ENCODE results near the gene DUSP22.

DUSP22 gene

GRCh38 chr6:340186-340955 lies 48.1 kb downstream of the DUSP22 start:
- no peak for DNase-seq (ENCODE audit: low read depth)

GRCh38 chr6:340991-341827 lies 48.9 kb downstream of the DUSP22 start:
- no peak for DNase-seq (ENCODE audit: low read depth)

DNA sequence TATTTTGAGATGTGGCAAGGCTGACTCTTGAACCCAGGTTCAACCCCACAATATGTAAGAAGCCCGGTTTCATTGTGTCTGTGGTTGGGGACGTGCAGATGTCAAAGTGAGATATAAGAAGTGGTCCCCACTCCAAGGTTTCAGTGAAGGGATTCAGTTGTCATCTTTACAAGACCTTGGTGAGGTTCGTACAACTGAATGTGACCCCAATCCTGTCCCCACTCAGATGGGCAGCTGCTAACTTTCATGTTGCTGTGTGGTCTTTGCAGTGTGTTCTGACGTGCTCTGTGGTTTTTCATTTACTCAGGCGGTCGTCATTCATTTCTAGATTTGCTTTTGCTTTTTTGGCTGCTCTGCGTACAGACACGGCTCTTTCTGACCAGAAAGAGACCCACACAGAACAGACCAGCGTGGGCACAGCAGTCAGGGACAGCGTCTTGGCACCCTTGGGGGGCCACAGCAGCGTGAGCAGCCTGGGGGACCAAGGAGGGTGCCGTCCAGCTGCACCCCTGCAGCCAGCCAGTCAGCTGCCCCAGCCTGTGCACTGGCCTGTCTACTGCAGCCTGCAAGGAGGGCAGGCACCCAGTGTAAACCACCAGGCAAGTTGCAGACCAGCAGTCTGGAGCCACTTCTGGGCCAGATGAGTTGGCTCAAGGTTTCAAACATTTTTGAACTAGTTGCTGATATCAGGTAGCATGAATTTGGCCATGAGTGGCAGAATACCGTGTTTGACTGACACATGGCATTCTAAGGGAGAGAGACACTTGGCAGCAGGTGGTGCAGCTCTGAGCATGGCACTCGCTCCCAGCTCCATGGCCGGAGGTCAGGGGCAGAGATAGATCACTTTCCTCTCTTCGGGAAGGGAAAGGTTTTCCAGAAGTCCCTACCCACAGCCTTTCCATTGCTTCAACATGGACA lies 49.9 kb downstream of the DUSP22 start:
- no peak for DNase-seq (ENCODE audit: low read depth)

- DNase-seq (ENCODE audit: low read depth): no peak
Observed at GRCh38 chr6:342832-343179, 50.5 kb downstream of the DUSP22 start.

GRCh38 chr6:343226-343935 lies 51.1 kb downstream of the DUSP22 start:
- no peak for DNase-seq (ENCODE audit: low read depth)

GRCh38 chr6:343960-344815 lies 51.9 kb downstream of the DUSP22 start:
- no peak for DNase-seq (ENCODE audit: low read depth)

- DNase-seq (ENCODE audit: low read depth): no peak
Observed at GRCh38 chr6:344816-345340, 52.6 kb downstream of the DUSP22 start.

GRCh38 chr6:345747-346385 lies 53.6 kb downstream of the DUSP22 start:
- no peak for DNase-seq (ENCODE audit: low read depth)

DNA sequence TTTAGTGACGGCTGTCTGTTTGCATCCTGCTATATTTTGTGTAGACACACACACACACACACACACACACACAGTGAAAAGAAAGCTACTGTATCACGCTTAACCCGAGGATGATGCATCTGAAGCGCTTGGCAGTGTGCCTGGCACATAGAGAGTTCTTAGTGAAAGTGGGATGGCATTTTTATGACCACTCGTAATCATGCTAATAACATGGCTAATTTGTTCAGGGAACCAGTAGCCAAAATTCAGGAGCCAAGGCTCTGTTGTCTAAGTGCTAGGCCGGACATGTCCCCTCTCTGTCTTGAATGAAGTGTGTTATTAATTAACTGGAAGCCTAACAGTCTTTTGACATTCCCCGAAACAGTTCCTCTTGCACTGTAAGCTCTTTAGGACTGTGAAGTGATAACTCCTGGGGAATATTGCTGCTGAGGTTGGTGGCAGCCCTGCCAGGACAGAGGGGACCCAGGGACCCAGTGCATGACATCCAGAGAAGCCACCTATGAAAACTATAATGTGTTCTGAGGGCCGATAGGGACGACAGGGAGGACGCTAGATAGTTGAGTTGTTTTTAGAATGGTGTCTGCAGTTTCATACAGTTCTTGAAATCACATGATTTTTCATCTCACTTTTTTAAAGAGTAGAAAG lies 54.2 kb downstream of the DUSP22 start:
- DNase-seq (ENCODE audit: low read depth): no peak

DNA sequence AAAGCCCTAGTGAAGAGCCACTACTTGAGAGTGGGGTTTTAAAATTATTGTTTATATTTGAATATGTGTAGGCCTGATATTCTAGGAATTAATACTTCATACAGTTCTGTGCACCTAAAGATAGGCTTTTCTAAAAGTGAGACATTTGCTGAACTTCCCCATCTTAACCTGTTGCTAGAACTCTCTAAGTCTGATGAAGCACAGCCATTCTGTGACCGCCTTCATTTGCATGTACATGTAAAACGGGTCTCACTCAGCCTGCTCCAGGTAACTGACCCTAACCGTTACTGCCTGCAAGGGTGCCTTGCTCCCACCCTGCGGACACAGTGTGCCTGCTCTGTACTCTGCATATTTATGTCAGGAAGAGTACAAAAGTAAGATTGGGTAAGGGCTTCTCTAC lies 54.9 kb downstream of the DUSP22 start:
- DNase-seq (ENCODE audit: low read depth): no peak

DNA sequence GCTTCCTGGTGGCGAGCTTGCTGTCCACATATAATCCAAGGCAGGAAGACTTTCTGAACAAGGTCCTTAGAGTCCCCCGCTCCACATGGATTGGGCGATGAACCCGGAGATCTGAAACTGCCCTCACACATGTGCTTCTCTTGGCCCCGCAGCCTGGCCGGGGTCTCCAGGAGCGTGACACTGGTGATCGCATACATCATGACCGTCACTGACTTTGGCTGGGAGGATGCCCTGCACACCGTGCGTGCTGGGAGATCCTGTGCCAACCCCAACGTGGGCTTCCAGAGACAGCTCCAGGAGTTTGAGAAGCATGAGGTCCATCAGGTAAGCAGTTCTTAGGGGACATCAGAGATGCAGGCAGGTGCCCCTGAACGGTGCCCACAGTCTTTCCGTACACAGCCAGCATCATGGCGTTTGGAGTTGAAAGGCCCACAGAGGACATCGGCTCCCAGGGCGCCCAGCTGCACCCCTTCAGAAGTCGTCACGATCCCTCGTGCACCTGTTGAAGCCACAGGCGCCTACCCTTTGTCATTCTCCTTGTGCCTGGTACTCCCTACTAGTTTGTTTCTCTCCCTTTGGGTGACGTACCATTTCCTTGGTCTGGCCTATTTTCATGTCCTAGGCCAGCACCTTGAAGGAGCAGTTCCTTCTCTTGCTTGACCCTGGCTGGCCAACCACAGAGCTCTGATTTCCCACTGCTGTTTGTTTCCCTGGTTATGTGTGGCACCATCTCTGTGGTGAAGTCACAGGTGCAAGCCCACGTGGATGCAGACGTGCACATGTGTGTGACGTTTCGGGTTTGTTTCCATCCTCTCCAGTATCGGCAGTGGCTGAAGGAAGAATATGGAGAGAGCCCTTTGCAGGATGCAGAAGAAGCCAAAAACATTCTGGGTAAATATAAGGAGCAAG lies 55.9 kb downstream of the DUSP22 start:
- no peak for DNase-seq (ENCODE audit: low read depth)

GRCh38 chr6:348860-349396 lies 56.6 kb downstream of the DUSP22 start:
- no peak for DNase-seq (ENCODE audit: low read depth)

DNA sequence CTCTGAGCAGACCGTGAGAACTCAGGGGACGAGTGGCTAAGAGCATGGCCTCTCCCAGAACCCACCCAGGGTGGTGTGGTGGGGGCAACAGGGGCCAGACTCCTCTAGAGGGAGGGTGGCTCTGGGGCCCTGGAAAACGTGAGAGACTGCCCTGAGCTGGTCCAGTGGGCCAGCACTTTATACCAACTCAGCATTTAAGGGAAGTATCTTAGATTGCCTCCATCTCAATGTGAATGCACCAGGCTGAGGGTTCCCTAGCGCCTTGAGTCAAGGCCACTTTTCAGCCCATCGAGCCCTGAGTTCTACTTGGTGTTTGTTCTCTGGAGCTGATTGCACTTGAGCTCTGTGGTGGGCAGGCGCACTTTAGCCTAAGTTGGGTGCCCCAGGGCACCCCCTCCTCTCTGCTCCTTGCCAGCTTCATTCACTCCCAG lies 57.2 kb downstream of the DUSP22 start:
- DNase-seq (ENCODE audit: low read depth): no peak

- no peak for DNase-seq (ENCODE audit: low read depth)
Observed at GRCh38 chr6:350371-350770, 58.1 kb downstream of the DUSP22 start.

DNA sequence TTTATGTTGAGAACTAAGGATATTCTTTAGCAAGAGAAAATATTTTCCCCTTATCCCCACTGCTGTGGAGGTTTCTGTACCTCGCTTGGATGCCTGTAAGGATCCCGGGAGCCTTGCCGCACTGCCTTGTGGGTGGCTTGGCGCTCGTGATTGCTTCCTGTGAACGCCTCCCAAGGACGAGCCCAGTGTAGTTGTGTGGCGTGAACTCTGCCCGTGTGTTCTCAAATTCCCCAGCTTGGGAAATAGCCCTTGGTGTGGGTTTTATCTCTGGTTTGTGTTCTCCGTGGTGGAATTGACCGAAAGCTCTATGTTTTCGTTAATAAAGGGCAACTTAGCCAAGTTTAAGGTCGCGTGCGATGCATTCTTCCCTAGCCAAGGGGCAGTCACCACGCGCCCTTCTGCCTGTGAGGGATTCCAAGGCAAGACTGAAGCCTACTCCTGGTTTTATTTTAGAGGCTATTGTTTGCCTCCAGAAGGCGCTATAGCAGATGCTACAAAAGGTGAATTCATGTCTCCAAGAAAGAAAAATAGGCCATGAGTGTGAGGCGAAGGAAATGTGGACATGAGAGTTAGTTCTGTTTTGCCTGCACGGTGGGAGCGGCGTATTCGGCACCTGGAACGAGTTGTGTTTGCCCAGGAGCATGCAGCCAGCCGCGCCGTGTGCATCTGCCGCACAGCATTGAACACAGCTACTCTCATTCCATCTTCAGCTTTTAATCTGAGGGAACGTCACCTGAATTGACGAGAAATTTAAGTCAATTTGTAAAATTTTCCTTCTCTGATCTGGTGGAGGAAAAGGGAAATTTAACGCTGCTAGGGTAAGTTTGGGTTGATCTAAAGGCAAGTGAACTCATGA lies 59.0 kb downstream of the DUSP22 start:
- DNase-seq (ENCODE audit: low read depth): no peak

- no peak for DNase-seq (ENCODE audit: low read depth)
Observed at GRCh38 chr6:351867-352289, 59.6 kb downstream of the DUSP22 start.

- DNase-seq (ENCODE audit: low read depth): no peak
Observed at GRCh38 chr6:352474-352873, 60.2 kb downstream of the DUSP22 start.

Data from T-helper 22 cell (primary cell).